ENCODE results near the gene STIM1.
A peak's percentile ranks its signal among the peaks of the same experiment; 100 is the strongest.

STIM1 gene

GRCh38 chr11:3849297-3849874 is 6.1 kb upstream of the STIM1 start:
- Histone ChIP-seq H3K4me3 (ENCODE audit: low read depth, low read length) (no peak overlapping the region), H3K36me3 (replicated peaks) (no peaks in the 10 kb centered on the region), H3K27me3 (replicated peaks) (no peaks in the 10 kb centered on the region), H3K27ac (no peak overlapping the region)
- TF ChIP-seq CTCF (IDR thresholded peaks at IDR 0.05; ENCODE audit: low read depth, low read length, missing control alignments): peak; percentile 75
- in situ Hi-C loops (cut with HindIII; ENCODE audit: low pct_ligation_motif_present, low sequenced_read_pairs): loop anchor here (25.0 kb wide), 1 partner anchor 213 kb away; no protein-coding TSS in a partner anchor
- DNase-seq: peak; percentile 40

GRCh38 chr11:3853545-3853842 is 2.0 kb upstream of the STIM1 start:
- in situ Hi-C loops (cut with HindIII; ENCODE audit: low pct_ligation_motif_present, low sequenced_read_pairs): no loop called here
- Histone ChIP-seq H3K4me3 (ENCODE audit: low read depth, low read length) (no peak overlapping the region), H3K27me3 (replicated peaks) (no peaks in the 10 kb centered on the region), H3K36me3 (replicated peaks) (no peaks in the 10 kb centered on the region), H3K27ac (no peak overlapping the region)
- DNase-seq: no peak
- TF ChIP-seq CTCF (IDR thresholded peaks at IDR 0.05; ENCODE audit: low read depth, low read length, missing control alignments): no peak

GRCh38 chr11:3853899-3854659 is 1.4 kb upstream of the STIM1 start:
- in situ Hi-C loops (cut with HindIII; ENCODE audit: low pct_ligation_motif_present, low sequenced_read_pairs): no loop called here

GRCh38 chr11:3854660-3854976 is 846 bp upstream of the STIM1 start:
- Histone ChIP-seq H3K27ac (no peak overlapping the region), H3K4me3 (ENCODE audit: low read depth, low read length) (peak overlapping the region; percentile 9), H3K27me3 (replicated peaks) (no peaks in the 10 kb centered on the region), H3K36me3 (replicated peaks) (no peaks in the 10 kb centered on the region)
- in situ Hi-C loops (cut with HindIII; ENCODE audit: low pct_ligation_motif_present, low sequenced_read_pairs): no loop called here
- TF ChIP-seq CTCF (IDR thresholded peaks at IDR 0.05; ENCODE audit: low read depth, low read length, missing control alignments): no peak
- no peak for DNase-seq

More at GRCh38 chr11:3853899-3854659, 1.4 kb upstream of the STIM1 start:
- H3K4me3 ChIP-seq (ENCODE audit: low read depth, low read length): no peak overlapping the region
- H3K36me3 ChIP-seq (replicated peaks): no peaks in the 10 kb centered on the region
- no peaks in the 10 kb centered on the region for H3K27me3 ChIP-seq (replicated peaks)
- no peak for DNase-seq
- H3K27ac ChIP-seq: no peak overlapping the region
- TF ChIP-seq CTCF (IDR thresholded peaks at IDR 0.05; ENCODE audit: low read depth, low read length, missing control alignments): no peak

GRCh38 chr11:3855808-3856491 is 486 bp downstream of the STIM1 start:
- Histone ChIP-seq H3K4me3 (ENCODE audit: low read depth, low read length) (peak overlapping the region; percentile 79), H3K27me3 (replicated peaks) (no peaks in the 10 kb centered on the region), H3K36me3 (replicated peaks) (no peaks in the 10 kb centered on the region), H3K27ac (no peak overlapping the region)
- in situ Hi-C loops (cut with HindIII; ENCODE audit: low pct_ligation_motif_present, low sequenced_read_pairs): no loop called here
- DNase-seq: no peak
- no peak for TF ChIP-seq CTCF (IDR thresholded peaks at IDR 0.05; ENCODE audit: low read depth, low read length, missing control alignments)

Measured in brain microvascular endothelial cell (primary cell).